Putamen (tissue), 1 donor: ENCODE measurements around the gene TTC39C.

Experiments
- DNase-seq: peaks from one replicate; pipeline ENCODE4 v3.0.0-alpha.2; 2016; ENCODE audit warnings: low spot score

TTC39C gene

DNA sequence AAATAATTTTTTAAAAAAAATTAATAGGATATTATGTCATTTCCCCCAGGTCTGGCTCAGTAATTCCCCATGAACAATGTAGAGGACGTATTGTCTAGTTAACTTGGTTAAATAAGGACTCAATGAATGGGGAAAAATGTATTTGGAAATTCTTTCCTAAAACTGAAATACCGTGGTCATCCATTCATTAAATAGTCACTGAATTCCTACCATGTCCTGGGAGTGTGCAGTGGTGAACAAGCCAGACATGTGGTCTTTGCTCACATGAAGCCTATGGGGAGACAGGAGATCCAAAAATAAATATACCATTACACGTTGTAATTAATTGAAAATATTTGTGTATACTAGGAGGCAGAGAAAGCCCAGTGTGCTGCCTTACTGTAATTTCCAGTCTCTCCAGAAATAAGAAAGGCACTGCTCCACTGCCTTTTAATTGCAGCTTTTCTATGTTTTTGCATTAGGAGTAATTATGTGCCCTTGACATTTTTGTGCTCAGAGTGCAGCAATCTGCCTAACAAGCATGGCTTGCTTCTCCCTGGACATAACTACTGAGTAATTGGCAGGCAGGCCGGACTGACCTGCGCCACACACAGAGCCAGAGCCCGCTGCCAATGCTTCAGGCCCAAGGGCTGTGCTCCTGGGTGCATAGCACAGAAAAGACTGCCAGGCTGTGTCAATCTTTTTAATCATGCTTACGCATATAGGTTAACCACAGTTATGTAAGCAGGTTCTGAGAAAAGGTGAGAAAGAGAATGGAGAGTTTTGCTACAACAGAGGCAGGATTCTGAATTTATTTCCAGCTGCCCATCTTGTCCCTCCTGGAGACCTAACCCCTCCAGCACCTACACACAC is 22.2 kb upstream of the TTC39C start:
- peak; percentile 42 for DNase-seq

DNA sequence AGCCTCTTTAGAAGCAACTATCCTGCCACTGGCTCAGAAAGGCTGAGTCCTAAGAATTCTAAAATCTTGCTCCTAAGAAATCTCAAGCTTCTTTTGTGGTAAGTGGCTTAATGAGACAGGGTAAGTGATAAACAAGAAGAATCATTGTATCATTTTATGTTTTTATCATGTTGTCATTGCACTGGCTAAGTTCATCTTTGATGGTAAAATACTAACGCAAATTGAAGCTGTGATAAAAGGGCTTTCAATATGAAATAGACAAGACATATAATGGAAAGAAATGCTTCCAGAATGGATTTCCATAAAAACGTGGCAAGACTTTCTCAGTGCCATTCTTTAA is 21.6 kb upstream of the TTC39C start:
- no peak for DNase-seq

GRCh38 chr18:23994361-23994902 is 20.1 kb upstream of the TTC39C start:
- DNase-seq = no peak

GRCh38 chr18:23995180-23995579 is 19.4 kb upstream of the TTC39C start:
- DNase-seq = no peak

- DNase-seq = no peak
Observed at GRCh38 chr18:23998018-23998417, 16.5 kb upstream of the TTC39C start.

GRCh38 chr18:23998820-23999219 is 15.7 kb upstream of the TTC39C start:
- DNase-seq = no peak

DNA sequence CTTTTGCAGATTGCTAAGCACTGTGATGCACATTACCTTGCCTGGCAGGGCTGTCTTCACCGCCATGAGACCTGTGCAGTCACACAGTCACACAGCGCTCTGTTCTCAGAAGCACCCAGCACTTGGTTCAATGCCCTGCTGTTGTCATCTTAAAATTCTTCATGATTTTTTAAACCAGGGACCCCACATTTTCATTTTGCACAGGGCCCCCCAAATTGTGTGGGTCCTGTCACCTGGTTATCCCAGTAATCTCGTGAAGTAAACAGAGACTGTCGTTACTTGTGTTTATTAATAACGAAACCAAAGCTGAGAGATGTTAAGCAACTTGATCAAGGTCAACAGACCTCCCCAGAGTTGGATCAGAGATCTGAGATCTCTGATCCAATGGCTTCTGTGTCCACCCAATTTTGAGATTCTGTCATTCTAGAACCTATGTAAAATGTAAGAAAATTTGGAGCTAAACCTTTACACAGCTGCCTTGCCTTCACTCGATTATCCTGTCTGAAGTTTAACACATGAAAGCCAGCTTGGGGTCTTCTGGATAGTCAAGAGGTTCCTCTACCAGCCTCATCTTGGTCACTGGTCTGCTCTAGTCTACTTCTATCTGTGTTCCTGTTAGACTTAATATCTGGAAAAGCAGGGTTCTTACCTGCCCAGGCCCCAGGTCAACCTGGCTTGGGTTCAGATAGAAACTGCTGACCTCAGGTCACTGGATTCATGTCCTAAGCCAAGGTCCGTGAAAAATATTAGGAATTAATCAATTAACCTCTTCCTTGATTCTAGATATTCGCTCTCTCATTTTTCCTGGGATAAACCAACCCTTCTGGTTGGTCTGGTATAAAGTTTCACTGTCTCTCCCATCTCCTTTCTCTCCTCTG is 13.7 kb upstream of the TTC39C start:
- no peak for DNase-seq

- no peak for DNase-seq
Observed at GRCh38 chr18:24002479-24002878, 12.1 kb upstream of the TTC39C start.

DNA sequence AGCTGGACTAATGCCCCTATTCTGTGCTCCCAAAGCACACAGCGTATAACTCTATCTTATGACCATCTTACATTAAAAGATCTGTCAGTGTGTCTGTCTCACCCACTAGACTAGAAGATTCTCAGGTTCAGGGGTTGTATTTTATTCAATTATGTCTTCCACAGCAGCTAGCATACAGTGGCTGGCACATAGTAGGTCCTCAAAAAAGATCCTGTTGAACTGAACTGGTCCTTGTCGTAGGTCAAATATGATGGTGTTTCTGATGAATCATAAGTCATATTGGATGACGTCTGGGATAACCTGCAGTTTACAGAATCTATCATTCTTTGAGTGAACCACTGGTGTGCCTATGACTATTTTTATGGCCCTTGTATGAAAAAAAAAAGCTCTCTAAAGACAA is 11.3 kb upstream of the TTC39C start:
- DNase-seq = no peak

DNA sequence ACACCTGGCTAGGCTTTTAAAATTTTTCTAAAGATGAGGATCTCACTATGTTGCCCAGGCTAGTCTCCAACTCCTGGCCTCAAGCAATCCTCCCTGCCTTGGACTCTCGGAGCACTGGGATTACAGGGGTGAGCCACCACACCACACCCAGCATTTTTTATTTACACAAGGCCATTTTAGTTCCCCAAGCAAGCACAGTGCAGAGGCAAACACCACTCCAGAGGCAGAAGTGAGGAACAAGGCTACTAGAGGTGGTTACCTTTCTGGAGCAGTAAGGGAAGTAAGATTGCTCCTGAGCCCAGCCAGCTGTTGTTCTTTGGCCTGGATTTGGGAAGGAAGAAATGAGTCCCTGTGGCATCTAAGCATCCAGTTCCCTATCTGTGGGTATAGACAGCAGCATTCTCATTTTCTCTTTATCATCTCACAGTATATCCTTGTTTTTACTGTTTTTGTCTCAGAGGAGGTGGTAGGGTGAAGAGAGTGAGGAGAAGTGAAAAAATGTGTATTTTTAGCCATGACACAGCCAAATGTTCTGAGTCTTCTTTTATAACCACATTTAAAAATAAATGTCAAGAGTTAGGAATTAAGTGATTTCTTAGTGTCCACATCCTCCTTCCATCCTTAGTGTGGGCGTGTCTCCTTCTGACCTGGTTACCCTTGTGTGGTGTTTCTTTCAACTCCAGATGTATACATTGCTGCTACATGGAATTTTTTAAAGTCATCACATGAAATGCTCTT is 10.5 kb upstream of the TTC39C start:
- DNase-seq = no peak

- DNase-seq = no peak
Observed at GRCh38 chr18:24006712-24007313, 7.7 kb upstream of the TTC39C start.

DNA sequence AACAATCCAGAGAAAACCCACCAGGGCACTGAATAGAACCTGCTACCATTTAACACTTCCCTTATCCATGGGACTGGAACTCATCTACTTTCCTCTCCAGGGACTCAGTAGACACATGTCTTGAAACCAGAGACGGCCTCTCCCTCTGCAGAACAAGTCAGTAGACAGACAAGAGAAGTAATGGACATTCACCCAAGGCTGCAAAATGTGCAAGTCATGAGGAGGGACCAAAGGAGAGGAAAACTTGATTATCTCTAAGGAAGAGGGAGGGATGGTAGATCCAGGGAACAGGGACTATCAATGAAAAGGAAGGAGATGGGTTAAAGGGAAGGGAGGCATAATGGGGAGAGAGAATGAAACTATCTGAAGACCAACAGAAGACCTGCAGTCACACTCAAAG is 5.3 kb upstream of the TTC39C start:
- DNase-seq = no peak

GRCh38 chr18:24009651-24010333 is 4.8 kb upstream of the TTC39C start:
- no peak for DNase-seq

DNA sequence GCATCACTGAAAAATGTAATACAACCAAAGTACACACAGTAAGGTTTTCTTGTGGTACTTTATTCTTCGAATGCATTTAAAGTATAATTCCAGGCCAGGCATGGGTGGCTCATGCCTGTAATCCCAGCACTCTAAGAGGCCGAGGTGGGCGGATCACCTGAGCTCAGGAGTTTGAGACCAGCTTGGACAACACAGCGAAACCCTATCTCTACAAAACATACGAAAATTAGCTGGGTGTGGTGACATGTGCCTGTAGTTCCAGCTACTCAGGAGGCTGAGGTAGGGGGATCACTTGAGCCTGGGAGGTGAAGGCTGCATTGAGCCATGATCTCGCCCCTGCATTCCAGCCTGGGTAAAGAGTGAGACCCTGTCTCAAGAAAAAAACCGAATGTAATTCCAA is 3.9 kb upstream of the TTC39C start:
- no peak for DNase-seq

- no peak for DNase-seq
Observed at GRCh38 chr18:24011123-24011917, 3.2 kb upstream of the TTC39C start.

GRCh38 chr18:24013051-24013450 is 1.5 kb upstream of the TTC39C start:
- no peak for DNase-seq

DNA sequence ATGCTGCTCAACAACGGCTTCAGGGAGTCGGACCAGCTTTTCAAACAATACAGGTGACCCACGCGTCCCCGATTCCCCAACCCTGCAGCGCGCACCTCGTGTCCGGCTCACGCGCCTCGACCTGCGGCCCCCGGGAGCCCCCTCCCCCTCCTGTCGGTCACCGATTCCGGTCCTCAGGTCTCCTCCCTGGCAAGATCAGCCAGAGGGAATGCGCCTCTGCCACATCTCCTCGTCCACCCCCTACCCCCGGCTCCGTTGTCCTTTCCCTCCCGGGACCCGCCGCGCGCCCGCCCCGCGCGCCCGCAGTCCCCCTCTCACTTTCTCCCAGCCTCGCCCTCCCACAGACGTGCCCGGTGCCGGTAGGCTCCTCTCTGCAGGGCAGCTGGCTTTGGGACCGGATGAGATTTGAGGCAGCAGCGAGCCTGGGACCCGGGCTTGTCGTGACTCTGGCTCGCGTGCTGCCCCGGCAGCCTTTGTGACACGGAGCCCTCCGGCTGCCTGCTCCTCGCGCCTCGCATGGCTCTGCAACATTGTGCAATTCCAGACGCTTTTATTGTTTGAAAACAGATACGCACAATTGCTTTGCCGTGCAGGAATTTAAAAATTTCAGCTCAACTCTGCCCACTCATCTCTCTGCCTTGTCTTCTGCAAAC is 558 bp downstream of the TTC39C start:
- DNase-seq = no peak

GRCh38 chr18:24015639-24016631 is 1.4 kb downstream of the TTC39C start:
- no peak for DNase-seq

- no peak for DNase-seq
Observed at GRCh38 chr18:24016643-24017042, 2.1 kb downstream of the TTC39C start.
